Central memory CD8-positive, alpha-beta T cell (primary cell): ENCODE measurements around the gene MBNL2.
"Not testable (repeated sequence)": the region's sequence is repeated elsewhere in the genome, so short reads cannot be mapped to it uniquely, and the experiment has no call there.

Experiments used
- ATAC-seq: fragments of 150-1000 bp; cut with Tn5 transposase; replicated peaks from 2 replicates; pipeline ENCODE4 v1.10.0; 2022; ENCODE audit warnings: mild to moderate bottlenecking, moderate FRiP score, moderate number of reproducible peaks; ENCODE audit not compliant: poor library complexity, severe bottlenecking; ENCODE audit errors: extremely low read depth
- DNase-seq, 2 donors: peaks; one replicate each; pipeline ENCODE4 v3.0.0; 2021; ENCODE audit warnings: low spot score in 2 of 2
- H3K27ac Mint-ChIP-seq: one replicate; pipeline ENCODE4 v1.8.0; 2022; ENCODE audit warnings: low read depth, mild to moderate bottlenecking, moderate library complexity, mixed read lengths
- H3K27me3 Mint-ChIP-seq: one replicate; pipeline ENCODE4 v1.8.0; 2022; ENCODE audit warnings: mixed read lengths
- H3K36me3 Mint-ChIP-seq: one replicate; pipeline ENCODE4 v1.8.0; 2022; ENCODE audit warnings: mild to moderate bottlenecking, moderate library complexity, mixed read lengths; ENCODE audit not compliant: insufficient read depth
- H3K4me1 Mint-ChIP-seq: one replicate; pipeline ENCODE4 v1.8.0; 2022; ENCODE audit warnings: mixed read lengths
- H3K4me3 Mint-ChIP-seq: one replicate; pipeline ENCODE4 v1.8.0; 2022; ENCODE audit warnings: mild to moderate bottlenecking, moderate library complexity, mixed read lengths
- H3K9me3 Mint-ChIP-seq: one replicate; pipeline ENCODE4 v1.8.0; 2022; ENCODE audit warnings: mixed read lengths

Gene MBNL2

DNA sequence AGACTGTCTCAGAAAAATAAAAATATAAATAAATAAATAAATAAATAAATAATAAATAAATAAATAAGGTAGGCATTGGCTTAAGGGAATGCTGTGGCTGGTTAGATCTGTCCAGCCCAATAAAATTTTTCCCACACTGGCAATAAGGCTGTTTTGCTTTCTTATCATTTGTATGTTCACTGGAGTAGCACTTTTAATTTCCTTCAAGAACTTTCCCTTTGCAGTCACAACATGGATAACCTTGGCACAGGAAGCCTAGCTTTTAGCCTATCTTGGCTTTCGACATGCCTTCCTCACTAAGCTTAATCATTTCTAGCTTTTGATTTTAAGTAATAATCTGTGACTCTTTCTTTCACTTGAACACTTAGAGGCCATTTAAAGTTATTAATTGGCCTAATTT, 129.9 kb downstream of the MBNL2 start:
- not testable (repeated sequence) for ATAC-seq, H3K27me3 Mint-ChIP-seq, H3K4me3 Mint-ChIP-seq, DNase-seq, H3K27ac Mint-ChIP-seq, H3K4me1 Mint-ChIP-seq, H3K9me3 Mint-ChIP-seq
- H3K36me3 Mint-ChIP-seq: peaks cover 28% of the 10 kb centered on the region

DNA sequence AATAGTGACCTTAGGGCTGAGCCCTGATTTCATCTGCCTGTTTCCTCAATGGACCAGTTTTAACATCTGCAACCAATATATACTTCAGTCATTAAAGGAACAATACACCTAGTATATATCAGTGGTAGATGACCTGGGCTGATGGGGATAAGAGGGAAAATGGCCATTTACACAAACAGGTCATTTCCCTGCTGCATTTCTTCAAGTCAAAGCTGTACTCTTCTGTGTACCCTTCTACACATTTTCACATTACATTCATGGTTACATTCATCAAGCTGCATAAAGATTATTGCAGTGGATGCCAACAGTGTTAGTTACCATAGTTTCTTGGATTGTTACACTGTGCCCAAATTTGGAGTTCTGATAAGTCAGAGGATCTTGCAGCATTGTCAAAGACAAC, 130.7 kb downstream of the MBNL2 start:
- no peak overlapping the region for H3K4me3 Mint-ChIP-seq
- no peaks in the 10 kb centered on the region for H3K9me3 Mint-ChIP-seq
- H3K36me3 Mint-ChIP-seq: peaks cover 22% of the 10 kb centered on the region
- ATAC-seq (no peak), DNase-seq (no peak)
- H3K27me3 Mint-ChIP-seq: no peaks in the 10 kb centered on the region
- H3K4me1 Mint-ChIP-seq: no peaks in the 10 kb centered on the region
- no peak overlapping the region for H3K27ac Mint-ChIP-seq

DNA sequence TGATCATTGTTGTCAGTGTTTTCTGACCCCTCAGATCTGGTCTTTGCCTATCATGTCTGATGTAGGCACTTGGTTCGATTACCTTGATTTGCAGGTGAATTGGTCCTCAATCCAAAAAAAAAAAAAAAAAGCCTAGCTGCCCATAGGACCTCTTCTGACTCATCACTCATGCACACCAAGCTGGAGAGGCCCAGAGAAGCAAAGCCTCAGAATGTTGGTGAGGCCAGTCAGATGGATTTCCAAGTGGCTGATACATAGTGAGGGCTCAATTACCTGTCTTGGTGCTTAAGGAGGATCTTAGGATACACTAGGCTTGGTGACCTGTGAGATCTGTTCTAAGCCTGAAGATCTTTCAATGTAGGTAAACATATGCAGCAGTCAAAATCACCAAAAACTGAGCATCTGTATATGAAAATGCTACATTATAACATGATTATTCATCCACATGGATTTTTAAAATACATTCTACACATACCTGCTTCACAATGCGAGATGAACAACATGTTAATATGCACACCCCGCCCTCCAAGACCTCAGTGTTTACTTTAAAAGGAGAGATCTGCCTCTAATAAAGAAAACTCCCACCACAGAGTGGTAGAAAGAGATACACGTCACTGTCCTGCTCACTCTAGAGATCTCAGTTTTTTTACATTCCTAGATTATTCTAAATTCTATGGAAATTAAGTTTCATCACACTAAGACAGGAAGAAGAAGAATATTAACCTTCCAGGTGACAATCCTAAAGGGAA, 132.0 kb downstream of the MBNL2 start:
- Mint-ChIP-seq H3K4me1 (no peaks in the 10 kb centered on the region), H3K9me3 (no peaks in the 10 kb centered on the region)
- no peak for DNase-seq

DNA sequence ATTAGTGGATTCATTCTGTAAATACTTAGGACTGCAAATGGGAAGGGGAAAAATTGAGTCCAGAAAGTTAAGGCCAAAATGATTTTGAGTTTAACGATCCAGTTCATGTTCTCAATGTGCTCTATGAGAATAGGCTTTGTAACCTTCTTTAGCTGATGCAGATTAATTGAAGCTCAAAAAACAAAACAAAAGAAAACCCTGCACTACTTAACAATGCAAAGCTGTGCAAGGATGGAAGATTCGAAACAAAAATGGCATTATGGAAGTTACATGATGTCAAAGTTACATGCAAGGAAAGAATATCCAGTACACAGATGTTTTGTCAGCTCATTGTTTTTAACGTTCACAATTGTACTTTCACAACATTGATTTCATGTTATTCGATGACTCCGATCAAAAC, 132.7 kb downstream of the MBNL2 start:
- ATAC-seq (no peak), DNase-seq (no peak)
- Mint-ChIP-seq H3K27ac (no peak overlapping the region), H3K4me3 (no peak overlapping the region), H3K9me3 (no peaks in the 10 kb centered on the region), H3K36me3 (peaks cover 20% of the 10 kb centered on the region), H3K27me3 (no peaks in the 10 kb centered on the region), H3K4me1 (no peaks in the 10 kb centered on the region)

More for the DNA sequence above, 132.0 kb downstream of the MBNL2 start:
- Mint-ChIP-seq H3K4me3 (no peak overlapping the region), H3K36me3 (peaks cover 20% of the 10 kb centered on the region), H3K27me3 (no peaks in the 10 kb centered on the region), H3K27ac (no peak overlapping the region)
- ATAC-seq: no peak

DNA sequence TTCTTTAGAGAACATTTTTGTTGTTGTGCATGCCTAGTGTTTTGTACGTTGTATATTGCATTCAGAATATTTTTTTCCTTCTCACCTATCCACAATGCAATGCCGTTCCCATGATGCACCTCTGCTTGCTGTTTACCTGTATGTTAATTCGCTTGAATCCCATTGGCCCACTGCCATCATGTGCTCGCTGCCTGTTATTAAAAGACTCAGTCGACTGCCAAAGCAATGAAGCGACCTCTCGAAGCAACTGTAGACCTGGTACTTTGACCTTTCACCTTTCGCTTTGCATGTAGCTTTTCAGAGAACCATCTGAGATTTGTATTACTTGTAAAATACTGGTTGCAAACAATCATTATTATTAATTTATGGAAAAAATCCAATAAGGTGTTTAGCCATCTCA, 134.5 kb downstream of the MBNL2 start:
- Mint-ChIP-seq H3K9me3 (no peaks in the 10 kb centered on the region), H3K27me3 (no peaks in the 10 kb centered on the region), H3K27ac (peak overlapping the region; percentile 32), H3K4me3 (no peak overlapping the region), H3K36me3 (peaks cover 24% of the 10 kb centered on the region), H3K4me1 (no peaks in the 10 kb centered on the region)
- ATAC-seq (no peak), DNase-seq (no peak)

DNA sequence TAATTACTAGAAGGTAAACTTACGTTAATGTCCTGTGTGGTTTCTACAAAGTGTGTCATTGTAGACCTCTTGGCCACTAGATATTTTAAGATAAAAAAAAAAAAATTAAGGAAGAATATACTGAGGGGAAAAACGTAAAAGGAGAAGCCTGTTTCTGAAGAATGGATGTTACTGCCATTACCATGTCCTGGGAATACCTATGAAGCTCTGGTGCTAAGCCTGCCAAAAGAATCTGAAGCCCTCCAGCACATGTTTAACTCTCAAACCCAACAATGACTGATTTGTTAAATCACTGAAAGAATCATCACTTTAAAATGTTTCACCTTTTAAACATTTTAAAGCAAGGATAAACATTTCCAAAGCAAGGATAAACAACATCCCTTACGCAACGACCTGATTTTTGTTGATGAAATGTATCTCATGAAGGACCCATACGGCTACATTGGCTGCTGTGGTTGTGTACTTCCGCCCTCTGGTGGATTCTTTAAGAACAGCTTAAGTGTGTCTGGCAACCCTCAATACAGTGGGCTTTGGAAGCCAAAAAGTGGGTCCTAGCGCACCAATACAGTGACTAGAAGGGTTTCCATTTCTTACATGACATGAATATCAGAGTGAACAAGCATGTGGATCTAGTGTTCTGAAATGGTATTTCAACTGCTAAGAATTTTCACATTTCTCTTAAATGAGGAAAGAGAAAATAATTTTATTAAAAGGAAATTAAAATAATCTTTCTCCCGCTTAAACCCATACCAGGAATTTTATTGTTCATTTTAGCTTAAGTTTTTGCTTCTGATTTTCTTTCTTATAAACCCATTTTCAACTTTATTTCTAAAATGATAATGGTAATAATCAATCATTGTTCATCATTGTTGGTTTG, 137.3 kb downstream of the MBNL2 start:
- peaks cover 20% of the 10 kb centered on the region for H3K36me3 Mint-ChIP-seq
- H3K27ac Mint-ChIP-seq: no peak overlapping the region
- H3K4me1 Mint-ChIP-seq: peaks cover 5% of the 10 kb centered on the region
- no peaks in the 10 kb centered on the region for H3K9me3 Mint-ChIP-seq
- peak; percentile 84 for ATAC-seq
- H3K4me3 Mint-ChIP-seq: no peak overlapping the region
- peak in 1 of 2 donors; percentile 23 for DNase-seq
- no peaks in the 10 kb centered on the region for H3K27me3 Mint-ChIP-seq

DNA sequence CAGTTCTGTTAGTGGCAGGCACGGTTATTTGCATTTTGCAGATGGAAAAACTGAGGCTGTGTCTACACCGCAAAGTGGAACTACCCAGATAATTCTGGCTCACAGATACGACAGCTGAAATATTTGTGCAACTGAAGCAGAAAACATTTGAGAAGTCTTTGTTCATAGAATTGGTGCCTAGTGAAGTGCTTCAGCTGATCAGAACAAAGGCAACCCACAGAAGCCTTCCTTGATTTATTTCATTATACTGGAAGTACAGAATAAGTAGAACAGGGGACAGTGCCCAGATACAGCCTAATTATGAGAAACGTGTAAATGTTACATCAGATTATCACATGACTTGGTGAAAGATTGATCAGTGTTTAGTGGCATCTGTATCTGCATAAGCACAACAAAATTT, 138.5 kb downstream of the MBNL2 start:
- ATAC-seq (no peak), DNase-seq (no peak)
- Mint-ChIP-seq H3K27me3 (no peaks in the 10 kb centered on the region), H3K9me3 (no peaks in the 10 kb centered on the region), H3K4me3 (no peak overlapping the region), H3K4me1 (peaks cover 5% of the 10 kb centered on the region), H3K36me3 (peaks cover 18% of the 10 kb centered on the region), H3K27ac (no peak overlapping the region)

DNA sequence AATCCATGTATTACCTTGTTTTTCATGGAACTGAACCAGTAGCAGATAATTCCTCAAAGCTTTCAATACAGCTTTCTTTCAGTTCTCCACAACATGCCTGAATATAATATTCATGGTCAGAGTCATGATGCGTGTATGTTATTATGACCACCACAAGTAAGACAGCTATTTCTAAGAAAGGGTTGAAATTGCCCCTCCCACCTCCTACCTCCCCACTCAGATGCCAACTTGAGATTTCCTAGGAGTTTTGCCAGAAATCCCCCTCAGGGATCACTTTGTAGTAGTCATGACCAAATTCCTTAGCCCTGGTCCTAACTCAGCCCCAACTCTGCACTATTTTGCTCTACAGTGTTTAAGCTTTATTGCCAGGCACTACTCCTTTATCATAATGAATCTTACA, 141.9 kb downstream of the MBNL2 start:
- no peaks in the 10 kb centered on the region for H3K27me3 Mint-ChIP-seq
- peaks cover 17% of the 10 kb centered on the region for H3K4me1 Mint-ChIP-seq
- H3K4me3 Mint-ChIP-seq: no peak overlapping the region
- no peak for DNase-seq
- no peaks in the 10 kb centered on the region for H3K9me3 Mint-ChIP-seq
- H3K27ac Mint-ChIP-seq: no peak overlapping the region
- H3K36me3 Mint-ChIP-seq: peaks cover 21% of the 10 kb centered on the region
- ATAC-seq: no peak

DNA sequence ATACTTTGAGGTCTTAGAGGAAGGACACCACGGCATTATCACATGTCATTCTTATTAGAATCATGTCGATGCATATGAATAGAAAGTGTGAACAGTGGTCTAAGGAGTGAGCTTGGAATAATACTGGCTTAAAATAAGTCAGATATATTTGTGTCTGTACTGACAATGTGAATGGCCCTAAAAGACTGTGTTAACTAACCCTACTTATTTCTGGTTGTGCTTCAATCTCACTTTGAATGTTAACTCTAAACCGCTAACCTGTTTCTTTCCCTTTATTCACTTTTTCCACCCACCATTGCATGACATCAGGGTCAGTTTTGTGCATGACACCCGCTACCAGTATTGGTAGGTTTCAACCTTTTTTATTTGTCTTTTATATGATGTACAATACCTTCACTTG, 142.7 kb downstream of the MBNL2 start:
- peaks cover 19% of the 10 kb centered on the region for H3K36me3 Mint-ChIP-seq
- no peak overlapping the region for H3K4me3 Mint-ChIP-seq
- ATAC-seq: no peak

DNA sequence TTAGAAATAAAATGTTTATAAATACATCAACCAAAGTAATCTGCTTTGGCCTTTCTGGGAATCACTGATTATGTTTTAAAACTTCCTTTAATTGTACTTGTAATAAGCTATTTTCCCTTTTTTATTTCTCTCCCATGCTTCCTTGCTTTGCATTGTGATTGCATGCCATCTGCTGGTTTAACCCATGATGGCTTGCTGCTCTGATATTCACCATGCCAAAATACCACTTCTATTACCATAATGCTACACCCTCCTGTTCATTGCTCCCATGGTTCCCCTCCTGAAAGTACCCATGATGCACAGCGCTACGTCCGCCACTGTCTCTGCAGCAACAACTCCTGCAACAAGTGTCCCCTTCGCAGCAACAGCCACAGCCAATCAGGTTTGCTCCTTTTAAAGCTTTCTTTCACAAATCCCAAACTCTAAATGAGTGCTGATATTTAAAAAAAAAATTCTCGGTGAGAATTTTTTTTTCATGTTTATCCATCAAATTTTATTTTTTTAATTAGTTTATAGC, 144.1 kb downstream of the MBNL2 start:
- no peak overlapping the region for H3K4me3 Mint-ChIP-seq
- peaks cover 12% of the 10 kb centered on the region for H3K36me3 Mint-ChIP-seq
- H3K9me3 Mint-ChIP-seq: no peaks in the 10 kb centered on the region
- no peak overlapping the region for H3K27ac Mint-ChIP-seq
- ATAC-seq (no peak), DNase-seq (no peak)
- peaks cover 17% of the 10 kb centered on the region for H3K4me1 Mint-ChIP-seq
- H3K27me3 Mint-ChIP-seq: no peaks in the 10 kb centered on the region

More for the DNA sequence above, 142.7 kb downstream of the MBNL2 start:
- no peaks in the 10 kb centered on the region for H3K9me3 Mint-ChIP-seq
- no peak overlapping the region for H3K27ac Mint-ChIP-seq
- no peaks in the 10 kb centered on the region for H3K27me3 Mint-ChIP-seq
- peaks cover 17% of the 10 kb centered on the region for H3K4me1 Mint-ChIP-seq
- no peak for DNase-seq

DNA sequence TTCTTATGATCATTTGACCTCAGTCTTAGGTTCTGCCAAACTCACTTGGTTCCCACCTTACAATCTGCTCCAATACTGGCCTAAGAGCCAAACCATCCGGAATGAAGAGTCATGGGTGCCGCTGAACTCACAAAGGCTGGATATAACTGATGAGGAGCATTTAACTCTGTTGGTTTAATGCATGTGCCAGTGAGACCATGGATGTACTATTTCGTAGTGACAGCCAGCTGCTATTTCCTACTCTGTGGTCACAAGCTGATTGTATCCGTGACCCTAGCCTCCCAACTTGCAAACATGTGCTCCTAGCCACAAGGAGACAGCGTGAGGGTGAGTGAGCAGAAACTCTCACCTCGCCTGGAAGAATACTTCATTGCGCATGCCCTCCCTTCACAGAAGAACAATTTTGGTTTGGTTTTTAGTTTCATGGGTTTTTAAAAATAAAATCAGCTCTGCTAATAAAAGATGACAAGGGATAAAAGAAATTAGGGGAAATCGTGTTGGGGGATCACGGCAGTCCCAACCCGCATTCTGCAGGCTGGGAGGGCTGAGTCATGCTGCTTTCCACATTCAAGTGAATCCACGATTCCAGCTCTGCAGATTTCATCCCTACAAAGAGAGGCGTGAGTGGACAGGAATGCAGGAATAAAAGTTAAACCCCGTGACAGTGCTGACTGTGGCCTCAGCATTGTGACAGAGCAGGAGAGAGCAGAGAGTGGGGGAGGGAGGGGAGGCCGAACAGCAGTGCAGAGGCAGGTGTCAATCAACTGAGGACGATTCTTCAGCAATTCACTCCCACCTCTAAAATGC, 145.1 kb downstream of the MBNL2 start:
- H3K27ac Mint-ChIP-seq: no peak overlapping the region
- no peak for ATAC-seq
- H3K9me3 Mint-ChIP-seq: no peaks in the 10 kb centered on the region
- DNase-seq: no peak
- H3K36me3 Mint-ChIP-seq: peaks cover 10% of the 10 kb centered on the region
- H3K27me3 Mint-ChIP-seq: no peaks in the 10 kb centered on the region
- peak overlapping the region; percentile 51 for H3K4me3 Mint-ChIP-seq
- peaks cover 17% of the 10 kb centered on the region for H3K4me1 Mint-ChIP-seq

DNA sequence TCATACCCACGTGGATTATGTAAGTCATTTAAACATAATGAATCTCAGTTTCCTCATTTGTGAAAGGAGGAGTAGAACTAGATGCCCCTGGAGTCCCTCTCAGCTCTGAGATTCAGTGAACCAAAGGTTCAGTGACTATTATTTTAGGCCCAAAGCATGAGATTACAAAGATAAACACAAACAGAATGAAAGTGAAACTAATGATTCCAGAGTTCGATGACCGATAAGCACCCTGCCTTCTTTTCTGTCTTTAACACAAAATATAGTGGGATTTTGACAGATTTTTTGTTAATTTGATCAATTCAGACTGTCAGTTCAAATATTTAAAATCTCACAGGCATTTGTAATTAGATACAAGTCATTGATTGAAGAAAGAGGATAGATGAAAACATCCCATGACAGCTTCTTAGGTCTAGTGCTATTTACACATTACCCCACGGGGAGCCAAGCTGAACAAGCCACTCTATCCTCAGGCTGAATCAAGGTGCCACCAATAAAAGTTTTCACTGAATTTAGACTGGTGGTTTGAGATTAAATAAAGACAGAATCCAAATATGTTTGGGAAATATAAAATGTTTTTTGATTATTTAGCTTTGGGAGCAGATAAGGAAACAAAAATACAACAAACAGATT, 147.2 kb downstream of the MBNL2 start:
- peaks cover 13% of the 10 kb centered on the region for H3K36me3 Mint-ChIP-seq

More for the DNA sequence above, 147.2 kb downstream of the MBNL2 start:
- Mint-ChIP-seq H3K4me1 (peaks cover 12% of the 10 kb centered on the region), H3K9me3 (no peaks in the 10 kb centered on the region), H3K4me3 (peak overlapping the region; percentile 65), H3K27me3 (no peaks in the 10 kb centered on the region), H3K27ac (peak overlapping the region; percentile 92)
- peak; percentile 77 for ATAC-seq
- DNase-seq: no peak
